Keratinocyte (primary cell): ENCODE measurements around the gene EPHA6. TPM values are rescaled to one million over a fixed set of nuclear protein-coding genes. Genes with fewer than 3 reads are reported as not detected.
A peak's percentile ranks its signal among the peaks of the same experiment; 100 is the strongest.

ENCODE experiments used
- DNase-seq: peaks from one replicate; pipeline ENCODE4 v3.0.0-alpha.2; 2011; ENCODE audit warnings: low read depth, missing footprints, low spot score
- FAIRE-seq: peaks from 2 replicates; lab custom pipeline; 2011; peaks lifted over from hg19 to GRCh38; lab: Jason Lieb, UNC
- H2AFZ ChIP-seq: 2 replicates; pipeline ENCODE4 v1.6.0; 2012; ENCODE audit warnings: low read length, control low read depth, inconsistent platforms; ENCODE audit not compliant: control insufficient read depth
- H3K27ac ChIP-seq: 2 replicates; pipeline ENCODE4 v1.5.1; 2011; ENCODE audit warnings: low read length; ENCODE audit not compliant: control insufficient read depth, insufficient read depth
- H3K27me3 ChIP-seq: 3 replicates; pipeline ENCODE4 v1.6.0; 2011; ENCODE audit warnings: low read length; ENCODE audit not compliant: control insufficient read depth, insufficient read depth; ENCODE audit errors: extremely low read depth
- H3K36me3 ChIP-seq, 2 experiments: 2 replicates in 1 of 2; 3 replicates in 1 of 2; pipeline ENCODE4 v1.5.1; 2011; ENCODE audit warnings: low read length in 2 of 2, mild to moderate bottlenecking in 1 of 2; ENCODE audit not compliant: control insufficient read depth in 2 of 2, insufficient read depth in 2 of 2; ENCODE audit errors: extremely low read depth in 1 of 2
- H3K4me1 ChIP-seq: 3 replicates; pipeline ENCODE4 v1.5.1; 2011; ENCODE audit warnings: low read length; ENCODE audit not compliant: control insufficient read depth, insufficient read depth; ENCODE audit errors: extremely low read depth
- H3K4me2 ChIP-seq: 3 replicates; pipeline ENCODE4 v1.6.0; 2011; ENCODE audit warnings: low read depth, low read length; ENCODE audit not compliant: control insufficient read depth, insufficient read depth; ENCODE audit errors: extremely low read depth
- H3K4me3 ChIP-seq, 3 experiments: fragments of 200-600 bp in 1 of 3; sonication (generic) in 1 of 3; 2 replicates in 2 of 3; 3 replicates in 1 of 3; pipeline ENCODE4 v1.5.1; 2011 to 2016; ENCODE audit warnings: low read length in 3 of 3, mild to moderate bottlenecking in 3 of 3, control low read depth in 2 of 3, inconsistent platforms in 1 of 3, low read depth in 1 of 3, mixed read lengths in 1 of 3, mixed run types in 1 of 3, moderate library complexity in 1 of 3; ENCODE audit not compliant: control insufficient read depth in 2 of 3, insufficient read depth in 2 of 3; ENCODE audit errors: extremely low read depth in 1 of 3
- H3K79me2 ChIP-seq: 2 replicates; pipeline ENCODE4 v1.6.0; 2012; ENCODE audit warnings: low read length; ENCODE audit not compliant: control insufficient read depth, insufficient read depth
- H3K9ac ChIP-seq: 3 replicates; pipeline ENCODE4 v1.6.0; 2011; ENCODE audit warnings: low read length; ENCODE audit not compliant: control insufficient read depth, insufficient read depth; ENCODE audit errors: extremely low read depth
- H3K9me1 ChIP-seq: 3 replicates; pipeline ENCODE4 v1.6.0; 2011; ENCODE audit warnings: low read length; ENCODE audit not compliant: control insufficient read depth, insufficient read depth; ENCODE audit errors: extremely low read depth
- H3K9me3 ChIP-seq: 2 replicates; pipeline ENCODE4 v1.5.1; 2012; ENCODE audit warnings: low read depth, low read length; ENCODE audit not compliant: control insufficient read depth
- H4K20me1 ChIP-seq: 3 replicates; pipeline ENCODE4 v1.6.0; 2011; ENCODE audit warnings: low read length; ENCODE audit not compliant: control insufficient read depth, insufficient read depth; ENCODE audit errors: extremely low read depth
- EZH2 ChIP-seq: IDR thresholded peaks from one replicate; pipeline ENCODE4 v1.6.1; 2012; ENCODE audit warnings: inconsistent platforms, mild to moderate bottlenecking, low read length, moderate library complexity
- dilution Hi-C: fragments of 300-500 bp; cut with MboI; formaldehyde crosslinking; loops from one replicate; pipeline ENCODE4 v1.7.0; 2020; ENCODE audit warnings: low sequenced_read_pairs; ENCODE audit not compliant: extremely low pct_ligation_motif_present
- polyA plus RNA-seq, 5 experiments: library from polyadenylated mRNA; depleted of rRNA in 3 of 5; stranded (reverse) in 3 of 5; stranded (forward) in 1 of 5; unstranded in 1 of 5; fragments of >200 nt; gene quantifications; 1 replicate in 1 of 5; 2 replicates in 3 of 5; 3 replicates in 1 of 5; pipeline versions ENCODE4 v1.2.1 to v1.2.3, GENCODE V29; 2011 to 2012; ENCODE audit warnings: missing spikeins in 2 of 5, low read depth in 1 of 5, low replicate concordance in 1 of 5
- TF ChIP-seq, protein P1 (sequence below), 3 experiments: IDR thresholded peaks in 1 of 3; conservative IDR thresholded peaks in 1 of 3; optimal IDR thresholded peaks in 1 of 3; 2 replicates in 2 of 3; 3 replicates in 1 of 3; pipeline versions ENCODE3 to v1.5.1; 2011; ENCODE audit warnings: low read length in 3 of 3, mild to moderate bottlenecking in 3 of 3, moderate library complexity in 2 of 3, control low read depth in 1 of 3, inconsistent platforms in 1 of 3; ENCODE audit not compliant: insufficient read depth in 2 of 3; ENCODE audit errors: extremely low read depth in 1 of 3

Gene EPHA6
- polyA plus RNA-seq, 1 donor (not counting 4 experiments of a cell fraction or from before 2014, with no cell fraction given): not detected

DNA sequence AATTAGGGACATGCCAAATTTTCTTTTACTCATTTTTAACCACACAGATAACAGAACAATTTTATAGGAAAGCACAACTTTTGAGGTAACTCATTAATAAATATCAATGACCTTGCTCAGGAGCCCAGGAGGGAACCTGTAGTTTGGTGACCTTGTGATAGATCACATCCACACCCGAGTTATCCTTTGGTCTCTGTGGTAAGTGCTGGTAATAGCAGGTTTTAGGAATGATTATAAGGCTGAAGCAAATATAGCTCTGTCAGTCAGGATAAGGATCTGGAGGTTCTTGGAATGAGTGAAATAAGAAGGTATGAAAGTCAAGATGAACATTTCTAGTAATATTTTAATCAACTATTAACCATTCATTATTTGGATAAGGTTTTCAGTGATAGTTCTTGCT is 46.5 kb downstream of the EPHA6 start:
- Histone ChIP-seq H3K9me3 (no peaks in the 10 kb centered on the region), H3K79me2 (no peaks in the 10 kb centered on the region), H3K4me2 (no peak overlapping the region), H3K27ac (no peak overlapping the region), H4K20me1 (no peaks in the 10 kb centered on the region), H2AFZ (no peak overlapping the region), H3K4me1 (no peaks in the 10 kb centered on the region), H3K9me1 (no peaks in the 10 kb centered on the region), H3K36me3 (no peaks in the 10 kb centered on the region), H3K27me3 (no peaks in the 10 kb centered on the region), H3K9ac (no peak overlapping the region), H3K4me3 (no peak overlapping the region)
- no peak for TF ChIP-seq EZH2
- TF ChIP-seq, protein P1, sequence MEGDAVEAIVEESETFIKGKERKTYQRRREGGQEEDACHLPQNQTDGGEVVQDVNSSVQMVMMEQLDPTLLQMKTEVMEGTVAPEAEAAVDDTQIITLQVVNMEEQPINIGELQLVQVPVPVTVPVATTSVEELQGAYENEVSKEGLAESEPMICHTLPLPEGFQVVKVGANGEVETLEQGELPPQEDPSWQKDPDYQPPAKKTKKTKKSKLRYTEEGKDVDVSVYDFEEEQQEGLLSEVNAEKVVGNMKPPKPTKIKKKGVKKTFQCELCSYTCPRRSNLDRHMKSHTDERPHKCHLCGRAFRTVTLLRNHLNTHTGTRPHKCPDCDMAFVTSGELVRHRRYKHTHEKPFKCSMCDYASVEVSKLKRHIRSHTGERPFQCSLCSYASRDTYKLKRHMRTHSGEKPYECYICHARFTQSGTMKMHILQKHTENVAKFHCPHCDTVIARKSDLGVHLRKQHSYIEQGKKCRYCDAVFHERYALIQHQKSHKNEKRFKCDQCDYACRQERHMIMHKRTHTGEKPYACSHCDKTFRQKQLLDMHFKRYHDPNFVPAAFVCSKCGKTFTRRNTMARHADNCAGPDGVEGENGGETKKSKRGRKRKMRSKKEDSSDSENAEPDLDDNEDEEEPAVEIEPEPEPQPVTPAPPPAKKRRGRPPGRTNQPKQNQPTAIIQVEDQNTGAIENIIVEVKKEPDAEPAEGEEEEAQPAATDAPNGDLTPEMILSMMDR (optimal IDR thresholded peaks at IDR 0.05 in 1 of 3, IDR thresholded peaks at IDR 0.05 in 1 of 3, conservative IDR thresholded peaks at IDR 0.05 in 1 of 3; ENCODE audit: extremely low read depth in 1 of 3, insufficient read depth in 2 of 3, low read length in 3 of 3): no peak
- FAIRE-seq: no peak
- dilution Hi-C loops: no loop called here
- DNase-seq: no peak

DNA sequence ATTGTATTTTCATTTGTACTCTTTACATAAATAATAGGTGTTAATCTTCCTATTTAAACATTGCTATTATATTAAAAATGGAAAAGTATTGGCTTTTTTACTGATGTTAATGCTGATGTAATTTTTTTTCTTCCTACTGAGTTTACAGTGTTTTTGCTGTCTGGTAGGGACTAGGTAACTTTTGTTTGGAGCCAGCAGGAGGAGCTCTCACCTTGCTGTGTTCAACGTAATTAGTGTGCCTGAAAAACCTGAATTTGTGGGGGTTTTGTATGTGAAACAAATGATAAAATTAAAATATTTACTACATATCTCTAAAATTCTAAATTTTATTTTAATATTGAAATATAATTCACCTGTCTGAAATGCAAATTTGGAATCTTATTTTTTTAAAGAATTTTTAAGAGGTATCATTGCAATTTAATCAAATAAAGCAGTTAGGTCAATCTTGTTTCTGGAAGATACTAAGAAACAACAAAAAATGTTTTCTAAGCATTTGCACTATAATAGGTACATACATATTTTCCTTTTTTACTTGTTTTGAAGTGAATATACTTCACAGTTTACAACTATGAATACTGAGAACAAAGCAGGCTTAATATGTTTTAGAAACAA is 48.8 kb downstream of the EPHA6 start:
- H3K9me3 ChIP-seq: no peaks in the 10 kb centered on the region
- H3K27ac ChIP-seq: no peak overlapping the region
- H3K36me3 ChIP-seq: no peaks in the 10 kb centered on the region
- no peaks in the 10 kb centered on the region for H3K4me1 ChIP-seq
- no peak overlapping the region for H3K4me2 ChIP-seq
- no peaks in the 10 kb centered on the region for H3K27me3 ChIP-seq
- no peak for DNase-seq
- no peak overlapping the region for H3K4me3 ChIP-seq
- H3K9ac ChIP-seq: no peak overlapping the region
- no peaks in the 10 kb centered on the region for H4K20me1 ChIP-seq
- FAIRE-seq: no peak
- H3K9me1 ChIP-seq: no peaks in the 10 kb centered on the region
- TF ChIP-seq, protein P1 (optimal IDR thresholded peaks at IDR 0.05 in 1 of 3, IDR thresholded peaks at IDR 0.05 in 1 of 3, conservative IDR thresholded peaks at IDR 0.05 in 1 of 3; ENCODE audit: extremely low read depth in 1 of 3, insufficient read depth in 2 of 3, low read length in 3 of 3): peak; percentile 67 to 74 (median 69)
- no peak for TF ChIP-seq EZH2
- H2AFZ ChIP-seq: no peak overlapping the region
- dilution Hi-C loops: no loop called here
- no peaks in the 10 kb centered on the region for H3K79me2 ChIP-seq
